ENCODE measurements around the gene PGAP3.
A peak's percentile ranks its signal among the peaks of the same experiment; 100 is the strongest.

Gene PGAP3

GRCh38 chr17:39624313-39624712, 63.5 kb downstream of the PGAP3 start:
- Mint-ChIP-seq H3K4me1 (ENCODE audit: low read depth in 2 of 2) (peaks cover 22 to 25% of the 10 kb centered on the region in 2 donors), H3K9me3 (no peaks in the 10 kb centered on the region), H3K27ac (peak overlapping the region in 1 of 2 donors; percentile 7), H3K36me3 (ENCODE audit: insufficient read depth) (peaks cover 3% of the 10 kb centered on the region), H3K4me3 (no peak overlapping the region), H3K27me3 (peaks cover 23 to 47% of the 10 kb centered on the region in 2 donors)
- no peak for ATAC-seq (replicated peaks)
- DNase-seq, result no peak

GRCh38 chr17:39623356-39623950, 64.4 kb downstream of the PGAP3 start:
- peaks cover 3% of the 10 kb centered on the region for H3K36me3 Mint-ChIP-seq (ENCODE audit: insufficient read depth)
- peaks cover 24 to 27% of the 10 kb centered on the region in 2 donors for H3K4me1 Mint-ChIP-seq (ENCODE audit: low read depth in 2 of 2)
- peak; percentile 88 to 92 (median 88) for DNase-seq
- no peaks in the 10 kb centered on the region for H3K9me3 Mint-ChIP-seq
- peaks cover 18 to 38% of the 10 kb centered on the region in 2 donors for H3K27me3 Mint-ChIP-seq
- peak overlapping the region in 1 of 2 donors; percentile 64 for H3K4me3 Mint-ChIP-seq
- ATAC-seq (replicated peaks), result peak; percentile 64
- no peak overlapping the region for H3K27ac Mint-ChIP-seq

DNA sequence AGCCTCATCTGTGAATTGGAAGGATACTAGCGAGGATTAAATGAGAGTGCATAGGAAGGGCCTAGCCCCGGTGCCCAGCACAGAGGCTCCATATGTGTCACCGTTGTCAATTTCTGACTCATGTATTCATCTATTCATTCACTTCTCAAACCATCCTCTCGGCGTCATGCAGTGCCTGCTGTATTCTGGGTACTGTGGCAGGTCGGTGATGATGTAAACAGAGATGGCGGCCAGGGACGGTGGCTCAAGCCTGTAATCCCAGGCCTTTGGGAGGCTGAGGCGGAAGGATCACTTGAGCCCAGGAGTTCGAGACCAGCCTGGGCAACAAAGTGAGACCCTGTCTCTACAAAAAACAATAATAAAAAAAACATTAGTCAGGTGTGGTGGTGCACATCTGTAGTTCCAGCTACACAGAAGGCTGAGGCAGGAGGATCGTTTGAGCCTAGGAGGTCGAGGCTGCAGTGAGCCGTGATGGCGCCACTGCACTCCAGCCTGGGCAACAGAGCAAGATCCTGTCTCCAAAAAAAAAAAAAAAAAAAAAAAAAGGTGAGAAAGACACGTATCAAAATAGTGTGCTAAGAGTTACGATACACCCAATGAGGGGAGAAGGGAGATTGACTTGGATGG, 65.4 kb downstream of the PGAP3 start:
- H3K27me3 Mint-ChIP-seq, result peaks cover 11 to 29% of the 10 kb centered on the region in 2 donors
- H3K27ac Mint-ChIP-seq, result peak overlapping the region; percentile 88 to 93

DNA sequence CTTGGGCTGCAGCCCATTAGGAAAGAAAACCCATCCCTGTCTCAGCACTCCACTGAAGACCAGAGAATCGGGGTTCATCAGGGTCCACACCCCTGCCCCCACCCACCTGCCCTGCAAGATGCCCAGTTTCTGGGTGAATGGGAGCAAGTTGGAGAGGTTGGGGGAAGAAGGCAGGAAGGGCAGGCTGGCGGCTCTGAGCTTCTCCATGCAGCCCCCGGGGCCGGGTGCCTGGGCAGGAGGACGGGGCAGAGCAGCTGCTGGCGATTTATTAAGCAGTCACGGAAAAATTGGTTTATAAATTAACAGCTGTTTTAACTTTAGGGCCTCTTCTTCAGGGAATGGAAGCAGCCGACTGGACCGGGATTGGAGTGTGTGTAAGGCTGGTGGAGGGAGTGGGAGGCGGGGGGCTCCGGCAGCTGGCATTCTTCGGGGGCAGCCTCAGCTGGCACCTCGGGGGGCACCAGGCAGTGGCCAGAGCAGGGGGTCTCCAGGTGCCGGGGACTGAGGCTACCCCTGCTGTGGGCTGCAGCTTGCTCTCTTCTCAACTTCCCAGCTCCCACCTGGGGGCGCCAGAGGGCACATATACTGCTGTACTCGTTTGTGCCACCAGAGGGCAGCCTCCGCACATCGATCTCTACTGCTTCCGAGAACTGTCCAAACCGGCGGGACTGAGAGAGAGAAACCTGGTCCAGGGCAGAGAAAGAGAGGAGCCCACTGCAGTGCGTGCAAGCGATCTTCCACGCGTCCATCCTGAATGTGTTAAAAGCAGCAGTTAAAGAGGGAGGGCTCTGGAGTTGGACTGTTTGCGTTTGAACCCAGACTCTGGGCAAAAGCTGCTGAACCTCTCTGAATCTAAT, 66.1 kb downstream of the PGAP3 start:
- Mint-ChIP-seq H3K27ac (peak overlapping the region; percentile 88 to 93), H3K36me3 (ENCODE audit: insufficient read depth) (peaks cover 3% of the 10 kb centered on the region), H3K9me3 (no peaks in the 10 kb centered on the region), H3K4me3 (peak overlapping the region; percentile 77 to 84), H3K4me1 (ENCODE audit: low read depth in 2 of 2) (peaks cover 26 to 31% of the 10 kb centered on the region in 2 donors), H3K27me3 (peaks cover 10 to 23% of the 10 kb centered on the region in 2 donors)
- peak; percentile 87 to 97 (median 92) for DNase-seq
- ATAC-seq (replicated peaks), result peak; percentile 74

More for the DNA sequence above, 65.4 kb downstream of the PGAP3 start:
- DNase-seq, result peak in 2 of 3 experiments; percentile 40 to 41
- H3K9me3 Mint-ChIP-seq, result no peaks in the 10 kb centered on the region
- H3K36me3 Mint-ChIP-seq (ENCODE audit: insufficient read depth), result peaks cover 3% of the 10 kb centered on the region
- peaks cover 27 to 31% of the 10 kb centered on the region in 2 donors for H3K4me1 Mint-ChIP-seq (ENCODE audit: low read depth in 2 of 2)
- H3K4me3 Mint-ChIP-seq, result peak overlapping the region; percentile 77 to 84
- ATAC-seq (replicated peaks), result peak; percentile 65
